HK-2 (cell line): ENCODE results near the gene KIF25.
A peak's percentile ranks its signal among the peaks of the same experiment; 100 is the strongest.
"Not testable (repeated sequence)": the region's sequence is repeated elsewhere in the genome, so short reads cannot be mapped to it uniquely, and the experiment has no call there.

Experiments
- DNase-seq: peaks from one replicate; pipeline ENCODE4 v3.0.0-alpha.2; 2018; ENCODE audit not compliant: unreplicated experiment

Gene KIF25

GRCh38 chr6:167995731-167996151, 1.7 kb upstream of the KIF25 start:
- DNase-seq = no peak

- DNase-seq = no peak
Measured at GRCh38 chr6:167996424-167997199, 859 bp upstream of the KIF25 start.

GRCh38 chr6:167998215-167998614, 744 bp downstream of the KIF25 start:
- DNase-seq = no peak

DNA sequence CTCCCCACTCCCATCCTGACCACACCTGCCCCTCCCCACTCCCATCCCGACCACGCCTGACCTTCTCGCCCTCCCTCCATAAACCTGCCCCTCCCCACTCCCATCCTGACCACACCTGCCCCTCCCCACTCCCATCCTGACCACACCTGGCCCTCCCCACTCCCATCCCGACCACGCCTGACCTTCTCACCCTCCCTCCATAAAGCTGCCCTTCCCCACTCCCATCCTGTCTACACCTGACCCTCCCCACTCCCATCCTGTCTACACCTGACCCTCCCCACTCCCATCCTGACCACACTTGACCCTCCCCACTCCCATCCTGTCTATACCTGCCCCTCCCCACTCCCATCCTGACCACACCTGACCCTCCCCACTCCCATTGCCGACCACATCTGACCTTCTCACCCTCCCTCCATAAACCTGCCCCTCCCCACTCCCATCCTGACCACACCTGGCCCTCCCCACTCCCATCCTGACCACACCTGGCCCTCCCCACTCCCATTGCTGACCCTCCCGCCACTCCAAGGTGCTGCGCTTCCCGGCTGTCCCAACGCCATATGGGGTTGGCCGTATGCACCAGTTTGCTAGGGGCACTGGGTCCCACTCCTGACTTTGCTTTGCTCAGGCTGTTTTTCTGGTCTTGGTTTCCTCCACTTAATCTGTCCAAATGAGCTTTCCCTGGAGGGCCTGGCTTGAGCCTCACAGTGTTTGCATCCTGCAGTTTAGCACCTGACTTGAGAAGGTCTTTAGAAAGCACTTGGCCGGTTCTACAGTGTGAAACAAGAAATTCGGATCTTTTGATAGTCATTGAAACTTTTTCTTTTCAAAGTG, 2.9 kb downstream of the KIF25 start:
- no peak for DNase-seq

GRCh38 chr6:168001029-168001332, 3.5 kb downstream of the KIF25 start:
- DNase-seq = no peak

- not testable (repeated sequence) for DNase-seq
Measured at GRCh38 chr6:168001514-168001913, 4.0 kb downstream of the KIF25 start.

GRCh38 chr6:168002804-168003203, 5.3 kb downstream of the KIF25 start:
- no peak for DNase-seq

DNA sequence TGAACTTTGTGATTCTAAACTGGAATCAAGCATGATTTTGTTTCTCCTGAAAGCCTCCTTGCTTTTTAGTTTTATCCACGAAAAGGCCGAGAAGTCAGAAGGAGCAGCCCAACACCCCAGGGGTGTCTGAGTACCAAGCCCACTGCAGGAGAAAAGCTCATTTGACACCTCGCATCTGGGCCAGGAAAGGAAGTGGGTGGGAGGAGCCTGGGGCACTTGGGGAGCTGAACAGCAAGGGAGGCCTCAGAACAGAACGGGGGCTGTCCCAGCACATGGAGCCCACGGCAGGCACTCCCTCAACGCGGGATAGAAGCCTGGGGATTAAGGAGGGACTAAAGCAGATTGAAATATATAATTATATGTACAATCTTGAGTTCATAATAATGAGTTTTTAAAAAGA, 6.6 kb downstream of the KIF25 start:
- no peak for DNase-seq

- no peak for DNase-seq
Measured at GRCh38 chr6:168004945-168005344, 7.5 kb downstream of the KIF25 start.

- DNase-seq = no peak
Measured at GRCh38 chr6:168005796-168006195, 8.3 kb downstream of the KIF25 start.

DNA sequence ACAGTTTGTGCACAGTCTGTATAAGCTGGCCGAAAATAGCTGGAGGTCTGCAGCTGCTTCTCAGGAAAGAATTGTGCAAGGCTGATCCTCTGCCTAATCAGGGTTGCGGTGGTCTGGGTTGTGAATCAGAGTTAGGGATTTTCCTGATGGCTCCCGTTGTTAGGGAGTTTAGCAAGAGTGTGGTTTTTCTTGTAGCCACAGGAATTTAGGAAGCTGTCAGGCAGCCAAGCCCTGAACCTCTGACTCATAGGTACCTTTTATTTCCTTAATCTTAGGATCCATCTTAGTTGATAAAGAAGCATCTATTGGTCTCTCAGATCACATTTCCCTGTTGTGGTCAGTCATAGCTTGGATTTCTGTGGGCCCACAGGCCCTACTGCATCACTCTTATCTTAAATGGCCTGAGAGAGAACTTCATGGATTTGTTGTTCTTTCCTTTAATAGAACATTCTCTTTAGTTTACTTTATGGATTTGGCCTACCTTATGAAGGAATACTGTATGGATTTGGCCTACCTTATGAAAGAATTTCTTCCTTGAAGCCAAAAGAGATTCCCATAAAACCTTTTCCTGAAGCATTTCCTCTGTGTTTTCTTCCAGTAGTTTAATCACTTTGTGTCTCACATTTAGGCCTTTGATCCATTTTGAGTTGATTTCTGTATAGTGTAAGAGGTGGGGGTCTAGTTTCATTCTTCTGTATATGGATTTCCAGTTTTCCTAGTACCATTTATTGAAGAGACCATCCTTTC, 10.3 kb downstream of the KIF25 start:
- peak; percentile 85 for DNase-seq

- no peak for DNase-seq
Measured at GRCh38 chr6:168009331-168009730, 11.9 kb downstream of the KIF25 start.

GRCh38 chr6:168011291-168011690, 13.8 kb downstream of the KIF25 start:
- DNase-seq = no peak

DNA sequence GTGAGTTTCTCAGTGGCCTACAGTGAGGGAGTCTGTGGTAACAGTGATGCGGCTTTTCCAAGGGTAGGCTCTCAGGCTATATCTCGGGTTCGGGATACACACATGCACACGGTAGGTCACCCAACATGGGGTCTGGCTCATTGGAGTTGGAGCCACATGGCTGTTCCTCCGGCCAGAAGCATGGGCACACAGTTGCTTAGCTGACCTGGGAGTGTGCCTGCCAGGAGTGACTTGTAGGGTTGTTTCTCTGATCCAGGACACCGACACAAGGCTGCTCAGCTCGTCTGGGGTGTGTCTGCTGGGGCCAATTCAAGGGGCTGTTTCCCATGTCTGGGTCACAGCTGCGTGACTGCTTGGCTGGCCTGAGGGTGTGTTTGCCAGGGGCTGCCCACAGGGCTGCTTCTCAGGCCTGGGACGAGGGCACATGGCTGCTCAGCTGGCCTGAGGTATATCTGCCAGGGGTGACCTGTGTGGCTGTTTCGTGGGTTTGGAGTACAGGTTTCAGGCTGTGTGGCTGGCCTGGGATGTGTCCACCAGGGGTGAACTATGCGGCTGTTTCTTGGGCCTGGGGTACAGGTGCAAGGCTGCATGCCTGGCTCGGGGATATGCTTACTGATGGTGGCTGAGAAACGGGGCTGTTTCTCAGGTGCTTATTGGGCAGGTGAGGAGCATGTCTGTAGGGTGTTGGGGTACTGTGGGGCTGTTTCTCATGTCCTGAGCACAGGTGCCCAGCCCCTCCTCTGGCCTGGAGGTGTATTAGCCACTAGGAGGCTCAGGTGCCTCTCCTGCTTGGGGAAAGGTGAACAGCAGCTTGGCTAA, 15.2 kb downstream of the KIF25 start:
- no peak for DNase-seq

- no peak for DNase-seq
Measured at GRCh38 chr6:168013250-168013915, 15.9 kb downstream of the KIF25 start.

DNA sequence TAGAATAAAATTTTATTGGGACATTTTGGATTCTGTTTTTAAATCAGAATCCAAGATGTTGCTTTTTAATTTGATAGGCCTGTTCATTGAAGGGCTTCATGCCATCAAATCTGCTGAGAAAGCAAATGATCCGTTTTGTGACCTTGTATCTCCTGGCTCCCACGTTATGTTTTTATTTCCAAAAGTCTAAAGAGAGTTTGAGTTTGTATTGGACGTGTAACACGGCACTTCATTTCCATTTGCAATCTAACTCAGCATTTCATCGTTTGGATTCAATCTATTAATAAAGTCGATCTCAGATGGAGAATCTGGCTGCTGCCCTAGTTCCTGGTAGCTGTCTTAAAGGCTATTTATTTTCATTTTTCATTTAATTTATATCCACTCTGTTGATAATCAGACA, 17.0 kb downstream of the KIF25 start:
- no peak for DNase-seq

DNA sequence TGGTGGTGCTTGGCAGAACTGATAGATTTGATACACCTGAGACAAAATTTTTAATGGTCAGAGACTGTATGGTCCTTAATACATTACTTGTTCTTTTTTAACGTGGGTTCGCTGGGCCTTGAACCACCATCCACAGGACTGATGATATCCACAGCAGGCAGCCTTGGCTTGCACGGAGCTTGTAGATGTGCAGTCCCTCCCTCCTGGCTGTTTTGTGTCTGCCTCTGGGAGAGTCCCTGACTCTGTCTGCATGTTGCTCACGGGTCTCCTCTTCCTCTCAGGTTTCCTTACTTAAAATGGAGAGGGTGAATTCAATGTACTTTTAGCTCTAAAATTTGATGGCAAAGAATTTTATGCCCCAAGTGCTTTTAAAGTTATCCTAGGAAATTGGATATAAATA, 17.5 kb downstream of the KIF25 start:
- DNase-seq = no peak

- no peak for DNase-seq
Measured at GRCh38 chr6:168015482-168016175, 18.2 kb downstream of the KIF25 start.

DNA sequence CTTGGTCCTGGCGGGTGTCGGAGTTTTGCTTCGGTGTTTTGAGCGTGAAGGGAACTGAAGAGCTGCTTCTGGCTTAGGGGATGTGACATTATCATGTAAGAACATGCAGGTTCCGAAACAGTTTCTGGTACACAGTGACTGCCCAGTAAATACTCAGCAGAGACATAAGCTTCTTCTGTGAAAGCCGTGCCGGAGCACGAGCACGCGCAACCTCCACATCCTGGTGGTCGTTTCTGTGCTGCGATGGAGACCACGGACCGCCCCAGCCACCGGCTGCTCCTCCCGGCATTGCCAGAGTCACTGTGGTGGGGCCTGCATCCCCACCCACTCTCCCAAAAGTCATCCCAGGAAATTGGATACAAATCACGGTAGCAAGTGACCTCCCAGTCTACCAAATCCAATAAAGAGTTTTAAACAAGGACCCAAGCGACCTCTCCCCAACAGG, 18.7 kb downstream of the KIF25 start:
- DNase-seq = no peak

DNA sequence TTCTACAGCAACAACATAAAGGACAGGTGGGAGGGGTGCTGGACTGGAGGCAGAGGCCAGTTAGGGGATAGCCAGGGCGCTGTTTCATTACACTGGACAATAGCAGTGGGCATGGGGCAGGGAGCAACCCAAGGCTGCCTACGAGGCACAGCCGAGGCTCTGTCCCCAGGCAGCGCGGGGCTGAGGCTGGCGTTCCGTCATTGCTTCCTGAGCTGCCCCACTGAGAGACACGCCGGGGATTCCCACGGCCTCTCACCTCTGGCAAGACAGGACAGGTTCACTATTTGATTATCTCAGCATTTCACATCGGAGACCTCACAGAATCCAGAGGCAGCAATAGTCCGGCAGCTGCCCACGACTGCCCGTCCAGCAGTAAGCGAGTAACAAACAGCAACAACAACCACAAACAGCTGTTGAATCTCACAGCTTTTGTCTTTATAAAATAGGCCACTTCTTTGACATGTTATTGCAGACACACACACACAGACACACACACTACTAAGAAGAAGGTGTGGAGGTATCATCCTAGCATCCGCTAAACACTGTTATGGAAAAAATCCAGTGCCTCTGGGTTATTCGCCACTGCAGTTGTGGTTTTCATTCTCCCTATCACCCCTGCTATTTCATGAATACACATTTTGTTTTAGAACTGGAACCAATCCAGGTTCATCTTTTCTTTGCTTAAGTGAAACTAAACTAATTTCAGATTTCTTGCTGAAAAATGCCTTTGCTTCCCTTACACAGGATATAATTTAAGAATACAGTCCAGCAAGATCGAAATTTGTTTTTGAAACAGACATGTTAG, 19.5 kb downstream of the KIF25 start:
- DNase-seq = no peak
